GM23248 (cell line): Measurements from ENCODE around the gene PCDH1. TPM values are rescaled to one million over a fixed set of nuclear protein-coding genes. Genes with fewer than 3 reads are reported as not detected.
"Not testable (repeated sequence)": the region's sequence is repeated elsewhere in the genome, so short reads cannot be mapped to it uniquely, and the experiment has no call there.

Experiments
- DNase-seq: peaks from one replicate; pipeline ENCODE4 v3.0.0-alpha.2; 2015
- H2AFZ ChIP-seq: fragments of 200-600 bp; sonication (generic); 2 replicates; pipeline ENCODE4 v1.6.1; 2016; ENCODE audit warnings: antibody characterized with exemption
- H3F3A ChIP-seq: fragments of 200-600 bp; sonication (generic); 2 replicates; pipeline ENCODE4 v1.6.1; 2016; ENCODE audit warnings: mild to moderate bottlenecking, antibody characterized with exemption, mixed run types; ENCODE audit not compliant: insufficient read depth
- H3K27ac ChIP-seq: fragments of 200-600 bp; sonication (generic); 2 replicates; pipeline ENCODE4 v1.5.1; 2016; ENCODE audit warnings: mild to moderate bottlenecking
- H3K27me3 ChIP-seq: fragments of 200-600 bp; sonication (generic); replicated peaks from 2 replicates; pipeline ENCODE4 v1.6.1; 2016; ENCODE audit warnings: mild to moderate bottlenecking; ENCODE audit not compliant: insufficient read depth
- H3K36me3 ChIP-seq: fragments of 200-600 bp; sonication (generic); 2 replicates; pipeline ENCODE4 v1.6.1; 2016; ENCODE audit warnings: low read depth, mild to moderate bottlenecking
- H3K4me1 ChIP-seq: fragments of 200-600 bp; sonication (generic); 2 replicates; pipeline ENCODE4 v1.6.1; 2016; ENCODE audit warnings: mild to moderate bottlenecking; ENCODE audit not compliant: insufficient read depth
- H3K4me2 ChIP-seq: fragments of 200-600 bp; sonication (generic); one replicate; pipeline ENCODE4 v1.6.1; 2016; ENCODE audit warnings: mild to moderate bottlenecking; ENCODE audit not compliant: unreplicated experiment
- H3K4me3 ChIP-seq: fragments of 200-600 bp; sonication (generic); 2 replicates; pipeline ENCODE4 v1.5.1; 2016; ENCODE audit warnings: mild to moderate bottlenecking
- H3K79me2 ChIP-seq: fragments of 200-600 bp; sonication (generic); 2 replicates; pipeline ENCODE4 v1.6.1; 2016; ENCODE audit warnings: mild to moderate bottlenecking; ENCODE audit not compliant: insufficient read depth
- H3K9ac ChIP-seq: fragments of 200-600 bp; sonication (generic); 2 replicates; pipeline ENCODE4 v1.6.1; 2016; ENCODE audit warnings: mild to moderate bottlenecking
- H3K9me2 ChIP-seq: fragments of 200-600 bp; sonication (generic); 2 replicates; pipeline ENCODE4 v1.6.1; 2016; ENCODE audit warnings: mixed run types, mild to moderate bottlenecking, moderate library complexity; ENCODE audit not compliant: insufficient read depth
- H3K9me3 ChIP-seq: fragments of 200-600 bp; sonication (generic); one replicate; pipeline ENCODE4 v1.6.1; 2017; ENCODE audit warnings: low read depth
- H4K20me1 ChIP-seq: fragments of 200-600 bp; sonication (generic); 2 replicates; pipeline ENCODE4 v1.6.0; 2016; ENCODE audit not compliant: insufficient read depth
- EZH2 ChIP-seq: fragments of 200-600 bp; sonication (generic); IDR thresholded peaks from 2 replicates; pipeline ENCODE4 v1.6.1; 2018; ENCODE audit warnings: antibody characterized with exemption, mild to moderate bottlenecking; ENCODE audit not compliant: insufficient read depth, poor library complexity, severe bottlenecking
- EZH2phosphoT487 ChIP-seq: fragments of 200-600 bp; sonication (generic); IDR thresholded peaks from 2 replicates; pipeline ENCODE4 v1.6.1; 2018; ENCODE audit warnings: antibody characterized with exemption, moderate library complexity, mild to moderate bottlenecking, low read depth; ENCODE audit not compliant: insufficient read depth
- WGBS, 2 experiments: methylation state at CpG; one replicate each; pipeline ENCODE4 v1.1.6; 2015 to 2017; ENCODE audit warnings: low lambda C conversion rate in 2 of 2, low coverage in 1 of 2; ENCODE audit errors: missing lambda C conversion rate in 2 of 2; 5-methylcytosine and 5-hydroxymethylcytosine counted together
- in situ Hi-C: fragments of 300-500 bp; cut with MboI; formaldehyde crosslinking; loops from 2 replicates; pipeline ENCODE4 v1.15.0; 2020
- polyA plus RNA-seq: library from polyadenylated mRNA; unstranded; fragments of >200 nt; fragmentation: Nextera tagmentation; extraction: Ambion mirVana; gene quantifications from 2 replicates; pipeline ENCODE4 v1.2.1, GENCODE V29; 2016
- total RNA-seq: library from RNA; depleted of rRNA; stranded (reverse); fragments of >200 nt; shearing (Covaris generic); gene quantifications from 2 replicates; pipeline ENCODE4 v1.2.3, GENCODE V29; 2014

The PCDH1 gene
- total and polyA plus RNA-seq, 2 experiments from 2014 or later = 1.6 to 3.5 TPM

DNA sequence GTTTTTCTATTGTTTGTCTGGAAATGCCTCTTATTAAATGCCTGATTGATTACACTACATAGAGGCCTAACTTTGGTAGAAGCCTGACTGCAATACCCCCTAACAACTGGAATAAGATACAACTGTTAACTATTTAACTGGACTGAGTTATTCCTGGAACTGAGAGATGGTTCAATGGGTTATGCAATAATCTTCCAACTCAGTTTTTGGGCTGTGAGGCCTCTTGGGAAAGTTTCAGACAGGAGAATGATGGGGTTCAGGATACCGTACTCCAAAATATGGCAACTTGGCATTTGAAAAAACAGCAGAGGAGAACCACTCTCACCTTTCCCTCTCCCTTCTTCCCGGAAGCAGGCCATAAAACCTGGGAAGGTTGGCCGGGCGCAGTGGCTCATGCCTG lies 19.2 kb upstream of the PCDH1 start:
- 84 to 86% methylated on average over 4 of the region's 4 CpGs for WGBS, 2 experiments
- H4K20me1 ChIP-seq = no peaks in the 10 kb centered on the region

DNA sequence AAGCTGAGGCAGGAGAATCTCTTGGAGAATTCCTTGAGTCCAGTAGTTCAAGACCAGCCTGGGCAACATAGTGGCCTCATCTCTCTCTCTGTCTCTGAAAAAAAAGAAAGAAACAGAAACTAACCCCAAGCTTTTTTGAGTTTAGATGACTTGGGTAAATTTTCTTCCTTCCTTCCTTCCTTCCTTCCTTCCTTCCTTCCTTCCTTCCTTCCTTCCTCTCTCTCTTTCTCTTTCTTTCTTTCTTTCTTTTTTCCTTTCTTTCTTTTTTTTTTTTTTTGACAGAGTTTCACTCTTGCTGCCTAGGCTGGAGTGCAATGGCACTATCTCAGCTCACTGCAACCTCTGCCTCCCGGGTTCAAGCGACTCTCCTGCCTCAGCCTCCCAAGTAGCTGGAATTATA lies 12.2 kb upstream of the PCDH1 start:
- H3F3A ChIP-seq, H3K36me3 ChIP-seq, DNase-seq, H3K4me3 ChIP-seq, H3K9me3 ChIP-seq, H3K4me1 ChIP-seq, H3K4me2 ChIP-seq, in situ Hi-C loops, H4K20me1 ChIP-seq, H3K9me2 ChIP-seq, H3K9ac ChIP-seq, H2AFZ ChIP-seq, H3K79me2 ChIP-seq, H3K27ac ChIP-seq: not testable (repeated sequence)
- H3K27me3 ChIP-seq = peaks cover 13% of the 10 kb centered on the region
- 19 to 28% methylated on average over 2 of the region's 2 CpGs for WGBS, 2 experiments

More for the DNA sequence above, 19.2 kb upstream of the PCDH1 start:
- Histone ChIP-seq H2AFZ (no peak overlapping the region), H3K9me3 (no peaks in the 10 kb centered on the region), H3K36me3 (no peaks in the 10 kb centered on the region), H3K9me2 (no peaks in the 10 kb centered on the region), H3K4me1 (no peaks in the 10 kb centered on the region), H3F3A (no peaks in the 10 kb centered on the region), H3K9ac (no peak overlapping the region), H3K4me3 (no peak overlapping the region), H3K4me2 (no peak overlapping the region), H3K27ac (no peak overlapping the region), H3K27me3 (no peaks in the 10 kb centered on the region; the same call in 1 of the 2 replicates), H3K79me2 (no peaks in the 10 kb centered on the region)
- no peak for TF ChIP-seq EZH2
- no peak for TF ChIP-seq EZH2phosphoT487
- in situ Hi-C loops = no loop called here
- DNase-seq = no peak

DNA sequence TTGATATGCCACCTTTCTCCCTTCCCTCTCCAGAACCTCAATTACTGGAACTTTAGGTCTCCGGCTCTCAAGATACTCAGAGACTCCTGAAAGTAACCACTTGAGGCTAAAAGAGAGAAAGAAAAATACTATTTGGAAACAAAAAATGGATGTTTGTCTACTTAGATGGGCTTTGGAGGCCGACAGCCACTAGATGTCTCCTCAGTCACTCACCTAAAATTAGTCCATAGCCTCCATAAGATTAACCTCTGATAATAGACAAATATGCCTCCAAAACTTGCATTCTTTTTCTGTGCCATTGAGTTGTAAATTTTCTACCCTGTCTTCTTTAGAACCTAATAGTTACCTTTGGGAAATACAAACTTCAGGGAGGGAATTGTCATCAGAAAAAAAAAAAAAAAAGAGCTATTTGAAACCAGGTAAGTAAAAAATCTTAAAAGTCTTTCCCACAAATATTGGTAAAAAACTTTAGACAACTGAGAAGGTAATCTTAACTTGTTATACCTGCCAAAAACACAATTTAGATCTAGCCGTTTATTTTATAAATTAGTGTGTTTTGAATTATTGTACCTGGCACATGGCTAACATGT lies 11.2 kb upstream of the PCDH1 start:
- TF ChIP-seq EZH2phosphoT487 (no peak), EZH2 (no peak)
- H3K9me2 ChIP-seq = no peaks in the 10 kb centered on the region
- H3K79me2 ChIP-seq = no peaks in the 10 kb centered on the region
- no peak overlapping the region for H3K4me3 ChIP-seq
- in situ Hi-C loops = no loop called here
- no peak overlapping the region for H2AFZ ChIP-seq
- no peak overlapping the region for H3K4me2 ChIP-seq
- no peaks in the 10 kb centered on the region for H3F3A ChIP-seq
- H3K27ac ChIP-seq = no peak overlapping the region
- H3K9ac ChIP-seq = no peak overlapping the region
- H3K9me3 ChIP-seq = no peaks in the 10 kb centered on the region
- H3K27me3 ChIP-seq = peaks cover 23% of the 10 kb centered on the region
- no peaks in the 10 kb centered on the region for H3K4me1 ChIP-seq
- 39 to 47% methylated on average over 3 of the region's 3 CpGs for WGBS, 2 experiments
- no peaks in the 10 kb centered on the region for H4K20me1 ChIP-seq
- DNase-seq = peak; percentile 60
- no peaks in the 10 kb centered on the region for H3K36me3 ChIP-seq

DNA sequence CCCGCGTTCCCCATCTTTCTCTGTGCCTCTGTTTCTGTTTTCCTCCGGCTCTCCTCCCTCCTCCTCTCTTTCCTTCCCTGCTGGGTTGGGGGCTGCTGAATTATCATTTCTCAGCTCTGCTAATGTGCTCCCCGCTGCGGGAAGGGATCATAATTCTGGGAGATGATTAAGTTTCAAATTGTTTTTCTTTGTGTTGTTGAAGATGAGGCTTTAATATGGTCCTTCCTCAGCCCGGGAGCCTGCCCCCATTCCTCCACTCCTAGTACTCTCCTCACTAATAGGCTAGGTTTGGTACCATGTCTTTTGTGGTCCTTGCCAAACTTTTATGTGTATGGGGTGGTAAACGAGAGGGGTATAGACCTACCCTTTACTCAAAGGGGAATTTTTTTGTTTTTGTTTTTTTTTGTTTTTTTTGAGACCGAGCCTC lies 5.7 kb upstream of the PCDH1 start:
- H3K4me2 ChIP-seq = no peak overlapping the region
- peaks cover 62% of the 10 kb centered on the region for H3K27me3 ChIP-seq
- no peak overlapping the region for H3K27ac ChIP-seq
- 20 to 25% methylated on average over 8 of the region's 8 CpGs for WGBS, 2 experiments
- no peak for DNase-seq
- no peaks in the 10 kb centered on the region for H3F3A ChIP-seq
- H3K9ac ChIP-seq = no peak overlapping the region
- H4K20me1 ChIP-seq = no peaks in the 10 kb centered on the region
- H3K4me1 ChIP-seq = no peaks in the 10 kb centered on the region
- H2AFZ ChIP-seq = no peak overlapping the region
- no peaks in the 10 kb centered on the region for H3K9me3 ChIP-seq
- H3K79me2 ChIP-seq = no peaks in the 10 kb centered on the region
- no peak for TF ChIP-seq EZH2
- no peak for TF ChIP-seq EZH2phosphoT487
- in situ Hi-C loops = loop anchor here (5.0 kb wide), 1 partner anchor 177 kb away; no protein-coding TSS in a partner anchor
- H3K9me2 ChIP-seq = no peaks in the 10 kb centered on the region
- H3K36me3 ChIP-seq = no peaks in the 10 kb centered on the region
- no peak overlapping the region for H3K4me3 ChIP-seq
